ENCODE results near the gene DERL3.

- TF ChIP-seq CTCF (IDR thresholded peaks at IDR 0.05) (peak; percentile 95 to 99 (median 98)), POLR2A (IDR thresholded peaks at IDR 0.05) (no peak)
These were observed 10.5 kb upstream of the DERL3 start for GRCh38 chr22:23849009-23850006.

Data from heart left ventricle (tissue), 13 donors.